ENCODE results near the gene GSK3A. TPM values are rescaled to one million over a fixed set of nuclear protein-coding genes. Genes with fewer than 3 reads are reported as not detected.

The GSK3A gene
- total and polyA plus RNA-seq, 2 of the 4 experiments (the other 2 are of a cell fraction) = 8.1 to 43.3 TPM

GRCh38 chr19:42219812-42220750 lies 22.3 kb downstream of the GSK3A start, which contains the start of gene ZNF526:
Gene ZNF526, plus strand, starts transcription at chr19:42220312. Its CDS starts 4,092 bp downstream, at chr19:42224404.
- Histone ChIP-seq H2AK5ac (ENCODE audit: low read depth, low read length) (peak within 1 kb of the TSS; percentile 90), H3K4me2 (ENCODE audit: low read depth, low read length) (peak within 1 kb of the TSS; percentile 83), H2BK120ac (ENCODE audit: low read depth, low read length) (peak within 1 kb of the TSS; percentile 66; the same call in 1 of the 2 replicates), H2AFZ (replicated peaks; ENCODE audit: low read length, poor library complexity) (peak within 1 kb of the TSS; percentile 88), H3K4me1 (ENCODE audit: control insufficient read depth, insufficient read depth, low read length) (peaks cover 11% of the 10 kb centered on the region), H3K23ac (ENCODE audit: low read depth, low read length) (peak within 1 kb of the TSS; percentile 86), H3K9me3 (ENCODE audit: control insufficient read depth, insufficient read depth, low read length) (no peaks in the 10 kb centered on the region), H3K27me3 (ENCODE audit: control insufficient read depth, insufficient read depth, low read length) (no peaks in the 10 kb centered on the region), H4K8ac (ENCODE audit: low read depth in 2 of 2, low read length in 2 of 2) (peak within 1 kb of the TSS; percentile 80 to 92), H3K56ac (ENCODE audit: extremely low read depth, insufficient read depth, low read length) (peak within 1 kb of the TSS; percentile 84), H2BK15ac (ENCODE audit: low read depth, low read length) (peak within 1 kb of the TSS; percentile 21; the same call in 1 of the 3 replicates), H3K4ac (ENCODE audit: low read depth, low read length) (peak within 1 kb of the TSS; percentile 85), H3K27ac (ENCODE audit: insufficient read depth, low read length) (peak within 1 kb of the TSS; percentile 82), H3K9ac (ENCODE audit: low read depth, low read length) (peak within 1 kb of the TSS; percentile 92), H3K14ac (replicated peaks; ENCODE audit: low read depth, low read length) (peak within 1 kb of the TSS; percentile 88), H3K9me1 (ENCODE audit: insufficient read depth, low read length) (peaks cover 7% of the 10 kb centered on the region), H2BK5ac (ENCODE audit: low read depth, low read length, poor library complexity, severe bottlenecking) (peak within 1 kb of the TSS; percentile 83), H2AK9ac (replicated peaks; ENCODE audit: low read depth, low read length, poor library complexity) (peak within 1 kb of the TSS; percentile 94), H2BK20ac (ENCODE audit: low read depth, low read length) (peak within 1 kb of the TSS; percentile 9; the same call in 1 of the 2 replicates), H3K79me1 (ENCODE audit: low read depth in 1 of 2, low read length in 2 of 2) (peaks cover 25 to 80% of the 10 kb centered on the region in 2 experiments), H4K20me1 (ENCODE audit: insufficient read depth, low read length) (peaks cover 20% of the 10 kb centered on the region), H3K36me3 (ENCODE audit: control insufficient read depth, insufficient read depth, low read length) (peaks cover 12% of the 10 kb centered on the region), H4K91ac (ENCODE audit: insufficient read depth, low read depth, low read length) (peak within 1 kb of the TSS; percentile 83), H4K5ac (ENCODE audit: low read depth, low read length) (peak within 1 kb of the TSS; percentile 68), H3K4me3 (ENCODE audit: insufficient read depth, low read depth, low read length) (peak within 1 kb of the TSS; percentile 70), H3K18ac (ENCODE audit: low read depth, low read length) (peak within 1 kb of the TSS; percentile 22; the same call in 1 of the 2 replicates)
- no TSS peak for BruUV-seq (replicated peaks)
- POLR2A ChIA-PET (ENCODE audit: unreplicated experiment) = no interaction called here
- intact Hi-C loops (cut with micrococcal nuclease) = loop anchor here (2.0 kb wide), 1 partner anchor 23 kb away; the partner anchor contains the start of gene GSK3A
- ATAC-seq (ENCODE audit: low read depth) (peak; percentile 86), DNase-seq (peak; percentile 97)
- CTCF ChIA-PET = interaction anchor here (0.6 kb wide), 1 partner anchor 15 kb away, joined by 3 read pairs; no protein-coding TSS in a partner anchor
- dilution Hi-C loops (cut with HindIII; ENCODE audit: low sequenced_read_pairs, unreplicated experiment) = no loop called here
- in situ Hi-C loops (cut with MboI; ENCODE audit: low sequenced_read_pairs) = no loop called here
- 0% methylated on average over 16 of the region's 53 CpGs; no CpG with 5 or more reads in 1 of the 2 experiments for WGBS, 2 experiments (ENCODE audit: extremely low coverage in 2 of 2, insufficient read length in 1 of 2)
- no peak for TF ChIP-seq ELK1 (IDR thresholded peaks at IDR 0.05; ENCODE audit: borderline replicate concordance, low read depth, low read length)
- peak; percentile 73 for TF ChIP-seq MXI1 (IDR thresholded peaks at IDR 0.05; ENCODE audit: borderline replicate concordance, low read depth, low read length)
- peak; percentile 61; the same call in 1 of the 2 replicates for TF ChIP-seq MAZ (IDR thresholded peaks at IDR 0.05; ENCODE audit: borderline replicate concordance, low read depth, low read length)
- TF ChIP-seq POLR2A (IDR thresholded peaks at IDR 0.05; ENCODE audit: low read depth, low read length) = peak; percentile 88
- TF ChIP-seq CEBPB (IDR thresholded peaks at IDR 0.05; ENCODE audit: low read depth, low read length) = peak; percentile 72
- no peak for TF ChIP-seq RCOR1 (IDR thresholded peaks at IDR 0.05; ENCODE audit: insufficient replicate concordance, low read length)
- TF ChIP-seq CTCF (conservative IDR thresholded peaks at IDR 0.05; ENCODE audit: low read depth, low read length) = peak; percentile 10; the same call in 1 of the 2 replicates
- peak; percentile 70; the same call in 1 of the 2 replicates for TF ChIP-seq FOS (IDR thresholded peaks at IDR 0.05; ENCODE audit: low read depth, low read length)
- no peak for TF ChIP-seq NFE2L2 (IDR thresholded peaks at IDR 0.05; ENCODE audit: low read depth, low read length)
- 0 out of 2 replicates have a peak, but pooled peaks have one; percentile 56 for TF ChIP-seq RFX5 (IDR thresholded peaks at IDR 0.05; ENCODE audit: low read depth, low read length)
- TF ChIP-seq BHLHE40 (IDR thresholded peaks at IDR 0.05; ENCODE audit: low read depth, low read length) = peak; percentile 100
- no peak for TF ChIP-seq MAFK (IDR thresholded peaks at IDR 0.05; ENCODE audit: low read depth, low read length)
- TF ChIP-seq SMC3 (IDR thresholded peaks at IDR 0.05; ENCODE audit: low read depth, low read length) = 0 out of 2 replicates have a peak, but pooled peaks have one; percentile 16

Data from IMR-90 (cell line).